Tibial nerve (tissue), 4 donors: ENCODE measurements around the gene NUP210. TPM values are rescaled to one million over a fixed set of nuclear protein-coding genes. Genes with fewer than 3 reads are reported as not detected.

Source experiments
- DNase-seq, 2 donors: peaks; one replicate each; pipeline ENCODE4 v3.0.0-alpha.2; 2019; ENCODE audit warnings: low spot score in 2 of 2
- H3K27ac ChIP-seq, 4 donors: fragments of 200-600 bp; sonication (generic) in 3 of 4; one replicate each; pipeline ENCODE4 v1.5.1; 2017 to 2019; ENCODE audit warnings: mild to moderate bottlenecking in 1 of 4
- H3K27me3 ChIP-seq, 2 donors: fragments of 200-600 bp; sonication (generic) in 1 of 2; one replicate each; pipeline versions ENCODE4 v1.5.1 to v1.6.0; 2017 to 2019
- H3K36me3 ChIP-seq, 3 donors: fragments of 200-600 bp; sonication (generic); one replicate each; pipeline ENCODE4 v1.5.1; 2018 to 2019
- H3K4me1 ChIP-seq, 4 donors: fragments of 200-600 bp; sonication (generic) in 3 of 4; one replicate each; pipeline ENCODE4 v1.5.1; 2017 to 2019
- H3K4me3 ChIP-seq, 4 donors: fragments of 200-600 bp; sonication (generic) in 3 of 4; one replicate each; pipeline ENCODE4 v1.5.1; 2017 to 2019; ENCODE audit warnings: mild to moderate bottlenecking in 1 of 4, moderate library complexity in 1 of 4
- H3K9me3 ChIP-seq, 4 donors: fragments of 200-600 bp; sonication (generic) in 3 of 4; one replicate each; pipeline ENCODE4 v1.5.1; 2017 to 2019
- EP300 ChIP-seq, 2 donors: sonication (generic); formaldehyde crosslinking; IDR thresholded peaks; one replicate each; pipeline ENCODE4 v1.6.1; 2017; ENCODE audit warnings: antibody characterized with exemption in 2 of 2, mild to moderate bottlenecking in 1 of 2
- POLR2A ChIP-seq, 2 donors: fragments of 450-650 bp; IDR thresholded peaks; one replicate each; pipeline ENCODE4 v1.6.1; 2017; ENCODE audit warnings: antibody characterized with exemption in 2 of 2, mild to moderate bottlenecking in 2 of 2, moderate library complexity in 2 of 2
- WGBS, 2 donors: methylation state at CpG; one replicate each; pipeline ENCODE4 v1.1.5; 2018; 5-methylcytosine and 5-hydroxymethylcytosine counted together
- total RNA-seq, 4 donors: library from RNA; depleted of rRNA; stranded (reverse); fragments of >200 nt; gene quantifications; one replicate each; pipeline ENCODE4 v1.1.0, GENCODE V29; 2016
- TF ChIP-seq, protein P1 (sequence below), 5 experiments: fragments of 200-600 bp in 3 of 5; fragments of 450-650 bp in 2 of 5; sonication (generic) in 3 of 5; IDR thresholded peaks; one replicate each; pipeline ENCODE4 v1.5.1; 2016 to 2019; ENCODE audit warnings: antibody characterized with exemption in 5 of 5, mild to moderate bottlenecking in 3 of 5, moderate library complexity in 2 of 5

Gene NUP210
- total RNA-seq, 4 donors from 2014 or later, result 1.3 to 9.3 (median 2.0) TPM

DNA sequence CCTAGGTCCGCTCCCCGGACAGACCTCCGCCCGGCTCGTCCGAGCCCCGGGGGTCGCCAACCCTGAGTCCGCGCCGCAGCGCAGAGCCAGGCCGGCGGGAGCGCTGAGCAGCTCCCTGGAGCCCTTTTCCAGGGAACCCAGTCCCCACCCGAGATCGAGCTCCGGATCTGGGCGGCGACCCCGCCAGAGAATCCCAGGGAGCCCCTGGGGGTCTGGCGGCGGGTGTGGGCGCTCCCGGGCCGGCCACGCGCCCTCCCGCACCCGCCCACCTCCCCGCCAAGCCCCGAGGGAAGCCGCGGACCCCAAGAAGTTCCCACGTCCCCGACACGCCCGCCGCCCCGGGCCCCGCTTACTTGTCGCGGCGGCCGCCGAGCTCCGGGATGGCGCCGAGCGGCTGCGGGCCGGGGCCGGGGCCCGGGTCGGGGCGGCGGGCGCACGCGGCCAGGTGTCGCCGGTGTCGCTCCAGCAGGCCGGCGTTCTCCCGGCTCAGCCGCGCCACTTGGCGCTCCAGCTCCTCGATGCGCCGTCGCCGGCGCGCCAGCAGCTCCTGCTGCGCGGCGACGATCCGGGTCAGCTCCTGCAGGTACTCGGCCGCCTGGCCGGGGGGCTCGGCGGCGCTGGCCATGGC, 137.7 kb downstream of the NUP210 start:
- no peak for TF ChIP-seq EP300 (IDR thresholded peaks at IDR 0.05)
- TF ChIP-seq, protein P1, sequence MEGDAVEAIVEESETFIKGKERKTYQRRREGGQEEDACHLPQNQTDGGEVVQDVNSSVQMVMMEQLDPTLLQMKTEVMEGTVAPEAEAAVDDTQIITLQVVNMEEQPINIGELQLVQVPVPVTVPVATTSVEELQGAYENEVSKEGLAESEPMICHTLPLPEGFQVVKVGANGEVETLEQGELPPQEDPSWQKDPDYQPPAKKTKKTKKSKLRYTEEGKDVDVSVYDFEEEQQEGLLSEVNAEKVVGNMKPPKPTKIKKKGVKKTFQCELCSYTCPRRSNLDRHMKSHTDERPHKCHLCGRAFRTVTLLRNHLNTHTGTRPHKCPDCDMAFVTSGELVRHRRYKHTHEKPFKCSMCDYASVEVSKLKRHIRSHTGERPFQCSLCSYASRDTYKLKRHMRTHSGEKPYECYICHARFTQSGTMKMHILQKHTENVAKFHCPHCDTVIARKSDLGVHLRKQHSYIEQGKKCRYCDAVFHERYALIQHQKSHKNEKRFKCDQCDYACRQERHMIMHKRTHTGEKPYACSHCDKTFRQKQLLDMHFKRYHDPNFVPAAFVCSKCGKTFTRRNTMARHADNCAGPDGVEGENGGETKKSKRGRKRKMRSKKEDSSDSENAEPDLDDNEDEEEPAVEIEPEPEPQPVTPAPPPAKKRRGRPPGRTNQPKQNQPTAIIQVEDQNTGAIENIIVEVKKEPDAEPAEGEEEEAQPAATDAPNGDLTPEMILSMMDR (IDR thresholded peaks at IDR 0.05), result no peak
- TF ChIP-seq POLR2A (IDR thresholded peaks at IDR 0.05), result no peak

DNA sequence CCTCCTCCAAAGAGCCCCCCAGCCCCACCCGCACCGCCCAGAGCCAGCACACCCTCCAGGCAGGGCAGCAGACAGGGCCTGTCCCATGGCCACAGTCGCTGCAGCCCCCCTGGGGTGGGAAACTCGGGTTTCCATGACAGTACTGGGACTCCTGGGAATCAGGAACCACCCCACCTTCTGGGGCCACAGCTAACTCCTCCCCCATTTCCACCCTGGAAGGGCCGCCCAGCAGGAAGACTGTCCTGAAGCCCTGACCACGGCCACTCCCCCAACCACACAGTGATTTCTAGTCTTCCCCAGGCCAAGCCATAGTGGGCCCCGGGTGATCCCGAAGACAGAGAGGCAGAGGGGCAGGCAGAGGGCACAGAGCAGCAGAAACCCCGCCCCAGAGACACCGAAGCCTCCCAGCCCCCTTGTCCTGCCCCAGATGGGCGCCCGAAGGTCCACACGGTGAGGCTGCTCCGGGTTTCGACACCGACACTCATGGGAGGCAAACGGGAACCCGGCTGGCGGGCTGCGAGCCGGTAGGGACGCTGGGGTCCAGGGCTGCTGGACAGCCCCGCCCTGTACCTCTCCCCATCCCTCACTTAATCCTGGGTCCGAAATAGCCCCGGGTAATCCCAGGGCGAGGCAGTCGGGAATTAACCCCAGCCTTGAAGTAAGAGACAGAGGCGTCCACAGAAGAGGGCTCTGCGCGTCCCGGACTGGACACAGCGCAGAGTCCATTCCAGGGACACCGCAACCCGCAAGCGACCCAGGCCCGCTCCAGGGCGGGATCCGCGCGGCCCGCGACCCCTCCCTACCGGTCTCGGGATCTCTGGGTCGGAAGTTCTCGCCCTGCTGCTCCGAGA, 138.4 kb downstream of the NUP210 start:
- 14 to 32% methylated on average over 10 to 38 of the region's 47 CpGs for WGBS, 2 donors
- Histone ChIP-seq H3K4me3 (peak overlapping the region; percentile 29 to 61 (median 44)), H3K9me3 (peaks cover 0 to 16% (median 2%) of the 10 kb centered on the region in 4 donors), H3K4me1 (peaks cover 0 to 41% (median 14%) of the 10 kb centered on the region in 4 donors), H3K27ac (peak overlapping the region; percentile 5 to 84 (median 64)), H3K36me3 (no peaks in the 10 kb centered on the region), H3K27me3 (peaks cover 0 to 28% of the 10 kb centered on the region in 2 donors)
- no peak for DNase-seq
- TF ChIP-seq, protein P1 (IDR thresholded peaks at IDR 0.05), result no peak
- TF ChIP-seq EP300 (IDR thresholded peaks at IDR 0.05), result no peak
- TF ChIP-seq POLR2A (IDR thresholded peaks at IDR 0.05), result no peak

More for the DNA sequence above, 137.7 kb downstream of the NUP210 start:
- peak overlapping the region; percentile 29 to 61 (median 44) for H3K4me3 ChIP-seq
- WGBS, 2 donors, result 1 to 5% methylated on average over 8 to 58 of the region's 87 CpGs
- peaks cover 0 to 28% of the 10 kb centered on the region in 2 donors for H3K27me3 ChIP-seq
- H3K36me3 ChIP-seq, result no peaks in the 10 kb centered on the region
- no peak for DNase-seq
- H3K27ac ChIP-seq, result peak overlapping the region; percentile 5 to 84 (median 64)
- H3K4me1 ChIP-seq, result peaks cover 0 to 34% (median 12%) of the 10 kb centered on the region in 4 donors
- peaks cover 0 to 21% (median 2%) of the 10 kb centered on the region in 4 donors for H3K9me3 ChIP-seq

DNA sequence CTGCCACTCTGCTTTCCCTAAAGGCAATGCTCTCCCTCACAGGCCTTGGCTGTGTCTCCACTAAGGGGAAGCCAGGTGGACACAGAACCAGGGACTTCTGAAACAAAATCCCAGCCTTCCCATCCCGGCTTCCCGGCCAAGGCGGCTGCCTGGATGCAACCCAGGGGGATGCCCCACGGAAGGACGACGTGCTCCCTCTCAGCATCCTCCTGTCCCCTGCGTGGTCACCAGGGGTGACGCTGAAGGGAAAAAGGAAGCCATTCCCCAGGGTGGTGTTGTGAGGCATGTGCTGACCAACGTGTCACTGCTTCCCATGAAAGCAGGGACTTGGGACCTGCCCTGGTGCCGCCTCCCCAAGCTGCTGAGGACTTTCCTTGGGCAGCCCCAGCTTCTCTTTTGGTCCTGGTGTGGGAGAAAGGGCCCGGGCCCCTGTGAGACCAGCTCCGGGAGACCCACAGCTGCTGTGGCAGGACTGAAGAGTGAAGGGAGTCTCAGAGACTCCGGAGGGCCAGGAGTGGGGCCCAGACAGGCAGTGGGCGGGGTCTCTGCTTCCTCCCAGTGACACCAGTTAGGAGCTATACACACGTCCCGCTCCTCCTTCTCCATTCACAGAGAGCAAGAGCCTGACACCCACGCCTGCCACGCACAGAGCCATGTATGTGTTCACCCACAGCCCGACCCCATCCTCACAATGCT, 139.2 kb downstream of the NUP210 start:
- H3K4me3 ChIP-seq, result no peak overlapping the region
- H3K27me3 ChIP-seq, result peaks cover 0 to 28% of the 10 kb centered on the region in 2 donors
- H3K4me1 ChIP-seq, result peaks cover 0 to 47% (median 14%) of the 10 kb centered on the region in 4 donors
- no peaks in the 10 kb centered on the region for H3K36me3 ChIP-seq
- 53 to 72% methylated on average over 11 to 16 of the region's 19 CpGs for WGBS, 2 donors
- H3K9me3 ChIP-seq, result peaks cover 0 to 13% (median 2%) of the 10 kb centered on the region in 4 donors
- TF ChIP-seq POLR2A (IDR thresholded peaks at IDR 0.05) (no peak), EP300 (IDR thresholded peaks at IDR 0.05) (no peak)
- TF ChIP-seq, protein P1 (IDR thresholded peaks at IDR 0.05), result no peak
- DNase-seq, result no peak
- H3K27ac ChIP-seq, result peak overlapping the region in 3 of 4 donors; percentile 61 to 84 (median 68)

DNA sequence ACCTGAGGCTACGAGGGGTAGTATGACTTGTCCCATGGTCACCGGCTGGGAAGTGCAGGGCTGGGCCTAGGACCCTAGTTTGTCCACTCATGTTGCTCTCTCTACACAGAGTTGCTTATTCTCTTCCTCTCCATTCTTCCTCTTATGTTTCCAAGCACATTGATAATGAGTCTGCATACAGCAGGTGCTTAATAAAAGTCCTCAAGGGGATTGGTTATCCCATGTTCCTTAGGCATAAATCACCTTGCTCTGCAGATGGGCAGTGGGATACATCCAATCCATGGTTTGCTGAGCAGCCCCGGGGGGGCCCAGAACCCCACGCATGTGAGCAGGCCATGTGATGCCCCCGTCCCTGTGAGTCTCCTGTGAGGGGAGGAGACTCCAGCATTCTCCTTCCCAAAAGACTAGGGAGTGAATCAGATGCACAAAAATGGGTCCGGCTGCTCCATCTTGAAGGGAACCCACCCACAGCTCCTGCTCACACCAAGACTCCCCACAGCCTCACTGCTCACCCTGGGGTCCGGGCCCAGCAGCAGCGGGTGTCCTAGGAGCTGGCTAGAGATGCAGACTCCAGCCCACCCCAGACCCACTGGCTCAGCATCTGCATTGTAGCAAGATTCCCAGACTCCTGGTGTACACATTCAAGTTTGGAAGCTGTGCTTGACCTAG, 139.9 kb downstream of the NUP210 start:
- no peak overlapping the region for H3K4me3 ChIP-seq
- peak overlapping the region in 1 of 4 donors; percentile 84 for H3K27ac ChIP-seq
- H3K4me1 ChIP-seq, result peaks cover 0 to 47% (median 14%) of the 10 kb centered on the region in 4 donors
- peaks cover 0 to 13% (median 2%) of the 10 kb centered on the region in 4 donors for H3K9me3 ChIP-seq
- 92 to 94% methylated on average over 5 to 8 of the region's 8 CpGs for WGBS, 2 donors
- TF ChIP-seq, protein P1 (IDR thresholded peaks at IDR 0.05), result no peak
- TF ChIP-seq EP300 (IDR thresholded peaks at IDR 0.05) (no peak), POLR2A (IDR thresholded peaks at IDR 0.05) (no peak)
- H3K36me3 ChIP-seq, result no peaks in the 10 kb centered on the region
- peaks cover 0 to 25% of the 10 kb centered on the region in 2 donors for H3K27me3 ChIP-seq
- no peak for DNase-seq
